Measurements from ENCODE around the gene TTC23L. TPM values are rescaled to one million over a fixed set of nuclear protein-coding genes. Genes with fewer than 3 reads are reported as not detected.

Gene TTC23L
- total and polyA plus RNA-seq, 2 experiments from 2014 or later: 0.98 to 1.2 TPM

- Histone ChIP-seq H3K27me3 (no peaks in the 10 kb centered on the region), H3K36me3 (no peaks in the 10 kb centered on the region), H3K4me3 (no peak overlapping the region), H3K4me1 (ENCODE audit: low read depth) (no peaks in the 10 kb centered on the region), H3K27ac (no peak overlapping the region), H3K9me3 (ENCODE audit: low read depth) (no peaks in the 10 kb centered on the region)
- no peak for TF ChIP-seq CTCF (IDR thresholded peaks at IDR 0.05; ENCODE audit: low read depth, low read length)
- no peak for DNase-seq (ENCODE audit: low read depth in 1 of 2, low spot score in 1 of 2)
Measured at GRCh38 chr5:34859253-34859652, 20.3 kb downstream of the TTC23L start.

DNA sequence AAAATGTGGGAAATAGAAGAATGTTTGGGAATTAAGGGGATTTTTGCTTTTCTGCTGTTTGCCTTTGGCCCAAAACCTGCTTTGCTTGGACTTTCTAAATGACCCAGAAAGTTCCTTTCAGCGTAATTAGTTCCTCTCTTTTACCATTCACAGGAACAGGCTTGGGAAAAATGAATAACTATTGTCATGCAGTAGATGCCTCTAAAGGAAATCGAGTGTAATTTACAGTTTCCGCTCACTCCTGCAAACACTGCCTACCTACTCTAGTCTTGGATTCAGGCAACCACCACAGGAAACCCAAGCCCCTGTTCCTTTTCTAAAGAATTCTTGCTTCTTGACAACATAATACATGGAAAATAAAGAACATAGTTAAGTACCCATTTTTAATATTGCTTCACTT is 25.0 kb downstream of the TTC23L start:
- TF ChIP-seq CTCF (IDR thresholded peaks at IDR 0.05; ENCODE audit: low read depth, low read length): no peak
- H3K4me3 ChIP-seq: no peak overlapping the region

GRCh38 chr5:34865091-34865490 is 26.1 kb downstream of the TTC23L start:
- H3K27me3 ChIP-seq: no peaks in the 10 kb centered on the region
- H3K9me3 ChIP-seq (ENCODE audit: low read depth): no peaks in the 10 kb centered on the region
- H3K4me3 ChIP-seq: no peak overlapping the region
- H3K27ac ChIP-seq: no peak overlapping the region
- DNase-seq (ENCODE audit: low read depth in 1 of 2, low spot score in 1 of 2): peak in 1 of 2 donors; percentile 5
- no peaks in the 10 kb centered on the region for H3K4me1 ChIP-seq (ENCODE audit: low read depth)
- TF ChIP-seq CTCF (IDR thresholded peaks at IDR 0.05; ENCODE audit: low read depth, low read length): no peak
- no peaks in the 10 kb centered on the region for H3K36me3 ChIP-seq

More for the DNA sequence above, 25.0 kb downstream of the TTC23L start:
- Histone ChIP-seq H3K9me3 (ENCODE audit: low read depth) (no peaks in the 10 kb centered on the region), H3K27me3 (no peaks in the 10 kb centered on the region), H3K27ac (no peak overlapping the region), H3K4me1 (ENCODE audit: low read depth) (no peaks in the 10 kb centered on the region), H3K36me3 (no peaks in the 10 kb centered on the region)
- no peak for DNase-seq (ENCODE audit: low read depth in 1 of 2, low spot score in 1 of 2)

DNA sequence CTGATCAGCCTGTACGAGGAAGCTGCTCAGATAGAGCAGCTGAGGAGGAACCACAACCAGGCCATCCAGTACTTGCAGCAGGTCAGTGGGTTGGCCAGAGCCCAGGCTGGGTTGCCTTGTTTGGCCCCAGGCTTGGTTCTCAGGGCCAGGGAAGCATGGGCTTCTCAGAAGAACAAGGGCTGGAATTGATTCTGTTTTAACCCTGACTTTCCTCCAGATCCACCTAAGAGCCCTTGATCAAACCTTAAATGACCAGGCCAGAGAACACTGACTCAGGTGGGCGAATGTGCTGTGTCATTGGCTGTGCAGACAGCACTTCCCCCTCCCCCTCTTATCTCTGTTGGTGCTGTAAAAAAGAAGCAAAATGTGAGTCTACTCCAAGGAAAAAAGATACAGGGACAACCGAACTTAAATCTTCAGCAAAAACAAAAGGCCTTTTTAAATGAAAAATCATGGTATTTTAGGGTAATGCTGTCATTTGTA is 28.1 kb downstream of the TTC23L start:
- Histone ChIP-seq H3K27ac (no peak overlapping the region), H3K4me3 (no peak overlapping the region), H3K4me1 (ENCODE audit: low read depth) (no peaks in the 10 kb centered on the region), H3K27me3 (no peaks in the 10 kb centered on the region), H3K9me3 (ENCODE audit: low read depth) (no peaks in the 10 kb centered on the region), H3K36me3 (no peaks in the 10 kb centered on the region)
- no peak for TF ChIP-seq CTCF (IDR thresholded peaks at IDR 0.05; ENCODE audit: low read depth, low read length)
- DNase-seq (ENCODE audit: low read depth in 1 of 2, low spot score in 1 of 2): peak in 1 of 2 donors; percentile 4

DNA sequence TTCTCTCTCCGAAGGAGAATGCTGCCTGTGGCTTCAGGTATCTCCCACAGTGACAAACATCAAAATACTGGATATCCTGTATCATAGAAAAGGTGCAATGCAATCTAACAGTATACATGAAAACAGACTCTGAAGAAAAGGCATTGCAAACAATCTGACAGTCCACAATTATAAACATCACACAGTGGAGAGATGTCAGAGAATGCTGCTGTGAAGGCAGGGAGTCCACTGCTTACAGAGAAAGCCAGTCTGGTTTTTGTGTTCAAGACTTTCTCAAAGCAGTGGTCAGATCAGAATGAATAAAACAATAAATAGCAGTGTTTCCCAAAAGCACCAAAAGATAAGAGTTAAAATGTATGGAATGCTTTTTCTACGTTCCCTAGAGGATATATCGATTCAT is 28.7 kb downstream of the TTC23L start:
- Histone ChIP-seq H3K4me1 (ENCODE audit: low read depth) (no peaks in the 10 kb centered on the region), H3K27me3 (no peaks in the 10 kb centered on the region), H3K9me3 (ENCODE audit: low read depth) (no peaks in the 10 kb centered on the region), H3K27ac (no peak overlapping the region), H3K36me3 (no peaks in the 10 kb centered on the region), H3K4me3 (no peak overlapping the region)
- no peak for TF ChIP-seq CTCF (IDR thresholded peaks at IDR 0.05; ENCODE audit: low read depth, low read length)
- no peak for DNase-seq (ENCODE audit: low read depth in 1 of 2, low spot score in 1 of 2)

DNA sequence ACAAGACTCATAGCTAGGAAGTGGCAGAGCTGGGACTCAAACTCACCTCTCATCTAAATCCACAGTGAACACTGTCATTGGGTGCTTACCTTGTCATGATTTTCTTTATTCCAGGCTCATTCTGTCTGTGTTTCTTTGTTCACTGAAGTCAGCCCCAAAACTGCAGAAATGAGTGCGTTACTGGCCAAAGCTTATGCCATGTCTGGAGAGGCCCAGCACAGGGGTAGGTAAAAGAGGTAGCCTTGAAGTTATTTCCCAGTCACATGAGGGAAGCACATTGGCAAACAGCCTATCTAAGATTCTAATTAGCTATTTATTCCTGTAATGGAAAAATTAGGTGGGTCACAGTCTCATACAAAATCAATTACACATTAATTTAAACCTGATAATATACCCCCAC is 29.8 kb downstream of the TTC23L start:
- TF ChIP-seq CTCF (IDR thresholded peaks at IDR 0.05; ENCODE audit: low read depth, low read length): no peak
- DNase-seq (ENCODE audit: low read depth in 1 of 2, low spot score in 1 of 2): no peak
- Histone ChIP-seq H3K27me3 (no peaks in the 10 kb centered on the region), H3K27ac (no peak overlapping the region), H3K4me1 (ENCODE audit: low read depth) (no peaks in the 10 kb centered on the region), H3K4me3 (no peak overlapping the region), H3K36me3 (no peaks in the 10 kb centered on the region), H3K9me3 (ENCODE audit: low read depth) (no peaks in the 10 kb centered on the region)
